HL-60 (cell line): ENCODE results near the gene SORD.

Experiments used
- POLR2AphosphoS5 ChIP-seq: IDR thresholded peaks from 2 replicates; pipeline ENCODE4 v1.6.1; 2012; ENCODE audit warnings: low read depth
- TF ChIP-seq, protein P1 (sequence below): IDR thresholded peaks from one replicate; pipeline ENCODE4 v1.5.1; 2011; ENCODE audit warnings: low read length, control low read depth, inconsistent platforms; ENCODE audit not compliant: insufficient read depth

DNA sequence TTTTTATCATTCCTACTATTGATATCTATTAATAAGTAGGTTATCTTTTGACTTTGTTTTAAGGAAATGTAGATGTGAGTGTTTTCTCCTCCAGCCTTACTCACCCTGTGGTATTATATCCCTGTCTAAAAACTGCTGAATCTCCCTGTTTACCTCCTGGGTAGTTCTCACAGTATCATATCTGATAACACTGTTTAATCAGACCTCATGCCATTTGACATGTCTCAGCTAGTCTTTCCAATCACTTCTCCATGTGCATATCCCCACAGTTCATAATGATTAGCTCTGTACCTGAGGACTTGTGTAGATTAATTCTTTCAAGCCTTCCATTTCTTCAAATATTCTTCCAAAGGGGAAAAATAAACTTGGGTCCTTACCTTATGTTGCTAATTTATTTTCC is 60.2 kb downstream of the SORD start:
- TF ChIP-seq POLR2AphosphoS5, result no peak
- TF ChIP-seq, protein P1, sequence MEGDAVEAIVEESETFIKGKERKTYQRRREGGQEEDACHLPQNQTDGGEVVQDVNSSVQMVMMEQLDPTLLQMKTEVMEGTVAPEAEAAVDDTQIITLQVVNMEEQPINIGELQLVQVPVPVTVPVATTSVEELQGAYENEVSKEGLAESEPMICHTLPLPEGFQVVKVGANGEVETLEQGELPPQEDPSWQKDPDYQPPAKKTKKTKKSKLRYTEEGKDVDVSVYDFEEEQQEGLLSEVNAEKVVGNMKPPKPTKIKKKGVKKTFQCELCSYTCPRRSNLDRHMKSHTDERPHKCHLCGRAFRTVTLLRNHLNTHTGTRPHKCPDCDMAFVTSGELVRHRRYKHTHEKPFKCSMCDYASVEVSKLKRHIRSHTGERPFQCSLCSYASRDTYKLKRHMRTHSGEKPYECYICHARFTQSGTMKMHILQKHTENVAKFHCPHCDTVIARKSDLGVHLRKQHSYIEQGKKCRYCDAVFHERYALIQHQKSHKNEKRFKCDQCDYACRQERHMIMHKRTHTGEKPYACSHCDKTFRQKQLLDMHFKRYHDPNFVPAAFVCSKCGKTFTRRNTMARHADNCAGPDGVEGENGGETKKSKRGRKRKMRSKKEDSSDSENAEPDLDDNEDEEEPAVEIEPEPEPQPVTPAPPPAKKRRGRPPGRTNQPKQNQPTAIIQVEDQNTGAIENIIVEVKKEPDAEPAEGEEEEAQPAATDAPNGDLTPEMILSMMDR, result no peak
